Raji (cell line): ENCODE measurements around the gene RPP21.

Experiments
- POLR2A ChIP-seq: IDR thresholded peaks from 2 replicates; pipeline ENCODE4 v1.6.1; 2011; ENCODE audit warnings: low read depth, low read length, control low read depth; ENCODE audit not compliant: insufficient read depth

Gene RPP21

GRCh38 chr6:30344868-30345671 is at the start of gene RPP21:
Gene RPP21, plus strand, starts transcription at chr6:30345156. Its CDS starts 16 bp downstream, at chr6:30345172.
- peak; percentile 98 for TF ChIP-seq POLR2A

DNA sequence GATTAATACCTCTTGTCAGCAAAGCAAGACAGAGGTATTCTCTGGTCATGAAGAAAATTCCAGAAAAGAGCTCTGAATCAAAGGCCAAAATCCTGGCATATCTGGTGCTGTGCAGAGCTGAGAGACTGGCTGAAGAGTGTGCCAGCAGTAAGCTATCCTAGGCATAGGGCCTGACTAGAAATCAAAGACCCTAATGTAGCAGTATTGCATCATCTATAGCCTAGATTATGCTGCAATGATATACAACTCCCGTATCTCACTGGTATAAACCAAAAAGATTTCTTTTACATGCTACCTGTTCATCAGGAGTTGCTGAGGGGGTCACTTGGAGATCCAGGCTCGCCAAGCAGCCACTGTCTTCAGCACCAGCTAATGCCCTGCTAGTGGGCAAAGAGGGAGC is 49.1 kb upstream of the RPP21 start:
- TF ChIP-seq POLR2A = no peak

- no peak for TF ChIP-seq POLR2A
These were observed 41.0 kb upstream of the RPP21 start for GRCh38 chr6:30304002-30304401.

DNA sequence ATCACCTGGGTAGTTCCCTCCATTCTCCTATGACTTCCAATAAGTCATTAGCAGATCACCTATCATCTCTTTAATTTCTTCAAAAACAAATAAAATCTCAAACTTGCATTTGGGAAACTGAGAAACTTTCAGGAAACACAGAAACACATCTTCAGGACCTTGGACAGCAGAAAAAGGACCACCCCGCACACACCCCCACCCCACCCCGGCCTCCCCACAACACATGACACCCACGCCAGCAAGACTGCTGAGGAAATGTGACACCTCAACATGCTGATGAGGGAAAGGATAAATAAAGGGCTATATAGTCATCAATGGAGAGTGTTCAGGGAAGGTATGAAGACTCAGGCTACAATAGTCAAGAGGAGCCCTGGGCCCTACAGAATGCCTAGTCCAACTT is 33.9 kb upstream of the RPP21 start:
- TF ChIP-seq POLR2A = no peak

GRCh38 chr6:30311671-30312070 is 33.3 kb upstream of the RPP21 start:
- TF ChIP-seq POLR2A = no peak

GRCh38 chr6:30312266-30312665 is 32.7 kb upstream of the RPP21 start:
- TF ChIP-seq POLR2A = no peak

GRCh38 chr6:30312676-30313321 is 32.2 kb upstream of the RPP21 start:
- TF ChIP-seq POLR2A = no peak

DNA sequence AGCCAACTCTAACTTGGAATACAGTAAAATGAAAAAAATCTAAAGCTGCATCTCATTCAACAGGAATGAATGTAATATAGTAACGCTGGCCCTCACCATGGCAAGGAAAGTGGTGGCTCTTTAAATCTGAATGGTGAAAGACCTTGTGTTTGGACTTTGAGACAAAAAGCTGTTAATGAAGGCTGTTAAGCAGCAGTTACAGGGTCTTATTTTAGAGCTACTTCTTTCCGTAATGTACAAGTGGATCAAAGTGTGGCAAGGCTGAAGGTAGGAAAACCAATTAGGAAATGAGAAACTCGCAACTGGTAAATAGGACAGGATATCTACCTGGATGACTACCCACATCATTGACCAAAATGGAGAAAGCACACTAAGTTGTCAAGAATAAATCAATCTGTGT is 29.8 kb upstream of the RPP21 start:
- no peak for TF ChIP-seq POLR2A

GRCh38 chr6:30317913-30318589 is 26.9 kb upstream of the RPP21 start:
- TF ChIP-seq POLR2A = no peak

DNA sequence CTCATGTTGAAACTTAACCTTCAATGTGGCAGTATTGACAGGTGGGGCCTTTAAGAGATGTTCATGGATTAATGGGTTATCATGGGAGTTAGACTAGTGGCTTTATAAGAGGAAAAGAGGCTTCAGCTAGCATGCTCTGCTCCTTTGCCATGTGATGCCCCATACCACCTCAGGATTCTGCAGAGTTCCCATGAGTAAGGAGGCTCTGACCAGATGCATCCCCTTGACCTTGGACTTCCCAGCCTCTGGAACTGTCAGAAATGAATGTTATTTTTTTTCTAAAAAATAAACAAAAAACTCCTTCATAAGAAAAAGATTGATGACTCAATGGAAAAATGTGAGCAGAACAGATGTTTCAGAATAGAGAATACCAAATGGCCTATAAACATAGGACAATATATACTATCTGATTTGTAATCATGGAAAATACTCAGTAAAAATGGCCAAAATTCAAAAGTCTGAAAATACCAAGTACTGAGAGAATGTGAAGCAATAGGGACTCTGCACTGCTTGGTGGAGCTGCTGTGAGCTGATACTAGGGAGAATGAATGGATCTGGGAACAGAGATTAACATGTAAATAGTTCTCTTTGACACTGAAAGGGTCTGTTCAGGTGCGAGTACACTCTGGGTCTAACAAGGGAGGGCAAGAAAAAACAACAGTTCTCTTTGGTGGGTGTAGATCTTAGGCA is 25.7 kb upstream of the RPP21 start:
- no peak for TF ChIP-seq POLR2A

GRCh38 chr6:30321692-30322388 is 23.1 kb upstream of the RPP21 start:
- no peak for TF ChIP-seq POLR2A

DNA sequence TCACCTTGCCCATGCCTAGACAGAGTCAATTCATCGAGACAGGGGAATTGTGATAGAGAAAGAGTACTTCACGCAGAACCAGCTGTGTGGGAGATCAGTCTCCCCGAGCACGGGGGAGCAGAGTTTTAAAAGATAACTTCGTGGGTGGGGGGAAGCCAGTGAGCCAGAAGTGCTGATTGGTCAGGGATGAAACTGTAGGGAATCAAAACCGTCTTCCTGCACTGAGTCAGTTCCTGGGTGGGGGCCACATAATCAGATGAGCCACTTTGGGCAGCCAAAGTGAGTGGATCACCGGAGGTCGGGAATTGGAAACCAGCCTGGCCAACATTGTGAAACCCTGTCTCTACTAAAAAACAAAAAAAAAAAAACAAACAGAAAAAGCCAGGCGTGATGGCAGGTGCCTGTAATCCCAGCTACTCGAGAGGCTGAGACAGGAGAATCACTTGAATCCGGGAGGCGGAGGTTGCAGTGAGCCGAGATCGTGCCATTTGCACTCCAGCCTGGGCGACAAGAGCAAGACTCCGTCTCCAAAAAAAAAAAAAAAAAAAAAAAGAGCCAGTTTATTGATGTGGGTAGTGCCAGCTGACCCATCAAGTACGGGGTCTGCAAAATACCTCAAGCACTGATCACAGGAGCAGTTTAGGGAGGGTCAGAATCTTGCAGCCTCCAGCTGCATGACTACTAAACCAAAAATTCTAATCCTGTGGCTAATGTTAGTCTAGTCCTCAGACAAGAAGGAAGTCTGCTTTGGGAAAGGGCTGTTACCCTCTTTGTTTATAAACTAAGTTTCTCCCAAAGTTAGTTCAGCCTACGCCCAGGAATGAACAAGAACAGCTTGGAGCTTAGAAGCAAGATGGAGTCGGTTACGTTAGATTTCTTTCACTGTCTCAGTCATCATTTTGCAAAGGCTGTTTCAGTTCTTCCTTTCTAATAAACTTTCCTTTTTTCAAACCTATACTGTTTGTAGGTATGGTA is 22.1 kb upstream of the RPP21 start:
- TF ChIP-seq POLR2A = no peak

- TF ChIP-seq POLR2A = no peak
These were observed 21.1 kb upstream of the RPP21 start for GRCh38 chr6:30323806-30324205.
